Gastrocnemius medialis (tissue), 4 donors: Measurements from ENCODE around the gene WNT9A.

ENCODE experiments used
- CTCF ChIP-seq, 5 experiments: fragments of 450-650 bp in 3 of 5; fragments of 200-600 bp in 2 of 5; sonication (generic) in 2 of 5; IDR thresholded peaks in 4 of 5; conservative IDR thresholded peaks in 1 of 5; 1 replicate in 4 of 5; 2 replicates in 1 of 5; pipeline ENCODE4 v1.5.1; 2016 to 2019; ENCODE audit warnings: antibody characterized with exemption in 5 of 5, mild to moderate bottlenecking in 3 of 5, moderate library complexity in 3 of 5
- POLR2A ChIP-seq, 2 donors: fragments of 450-650 bp; IDR thresholded peaks; one replicate each; pipeline ENCODE4 v1.6.1; 2017; ENCODE audit warnings: antibody characterized with exemption in 2 of 2, mild to moderate bottlenecking in 2 of 2, moderate library complexity in 2 of 2

- TF ChIP-seq CTCF (IDR thresholded peaks at IDR 0.05 in 4 of 5, conservative IDR thresholded peaks at IDR 0.05 in 1 of 5) (no peak), POLR2A (IDR thresholded peaks at IDR 0.05) (no peak)
Measured at GRCh38 chr1:227937031-227937837, 10.5 kb downstream of the WNT9A start.
